ENCODE data around the gene MCM9.
A peak's percentile ranks its signal among the peaks of the same experiment; 100 is the strongest.

The MCM9 gene

DNA sequence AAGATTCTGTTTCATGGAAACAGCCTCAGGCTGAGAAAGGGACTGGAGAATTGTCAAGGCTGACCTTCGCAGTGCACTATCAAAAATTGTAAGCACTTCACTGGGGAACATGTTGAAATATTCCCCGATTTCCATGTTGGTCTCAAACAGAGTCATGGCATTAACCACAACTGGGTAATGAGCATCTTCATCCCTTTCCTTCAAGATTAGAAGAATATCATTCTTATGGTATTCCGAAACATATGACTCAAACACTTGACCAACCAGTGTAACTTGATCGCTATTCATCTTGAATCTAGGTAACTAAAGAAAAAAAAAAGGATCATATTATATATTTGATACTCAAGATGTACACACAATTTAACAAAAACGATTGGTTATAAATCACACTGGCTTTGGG lies 3.5 kb downstream of the MCM9 start:
- DNase-seq: no peak

DNA sequence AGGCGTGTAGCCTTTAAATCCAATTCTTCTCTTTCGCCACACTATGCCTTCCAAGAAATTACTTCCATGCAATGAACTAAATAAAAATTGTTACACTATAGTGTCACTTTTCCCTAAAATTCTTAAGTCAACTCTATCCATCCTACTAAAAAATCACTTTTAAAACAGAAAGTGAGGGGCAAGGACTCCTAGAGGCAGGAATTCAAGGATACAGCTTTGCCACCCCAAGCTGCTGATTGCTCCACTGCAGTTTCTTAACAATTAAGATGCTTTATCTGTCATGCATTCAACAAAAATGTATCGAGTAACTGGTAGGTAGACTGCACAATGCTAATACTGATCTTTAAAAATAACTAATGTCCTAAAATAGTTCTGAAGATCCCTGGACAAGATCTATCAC lies 4.3 kb downstream of the MCM9 start:
- DNase-seq: no peak

DNA sequence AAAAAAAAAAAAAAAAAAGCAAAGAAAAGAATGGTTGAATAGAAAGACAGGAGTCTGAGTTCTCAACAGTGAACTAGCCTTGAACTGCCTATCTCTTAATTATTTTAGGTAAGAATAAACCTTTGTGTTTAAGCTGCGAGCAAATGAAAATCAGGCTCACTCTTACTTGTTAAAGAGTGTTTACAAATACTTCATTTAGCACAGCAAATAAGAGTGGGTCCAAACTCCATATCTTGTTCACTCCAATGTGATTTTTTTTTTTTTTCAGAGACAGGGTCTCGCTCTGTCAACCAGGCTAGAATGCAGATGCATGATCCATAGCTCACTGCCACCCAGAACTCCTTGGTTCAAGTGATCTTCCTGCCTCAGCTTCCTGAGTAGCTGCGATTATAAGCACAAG lies 11.9 kb downstream of the MCM9 start:
- DNase-seq: no peak

DNA sequence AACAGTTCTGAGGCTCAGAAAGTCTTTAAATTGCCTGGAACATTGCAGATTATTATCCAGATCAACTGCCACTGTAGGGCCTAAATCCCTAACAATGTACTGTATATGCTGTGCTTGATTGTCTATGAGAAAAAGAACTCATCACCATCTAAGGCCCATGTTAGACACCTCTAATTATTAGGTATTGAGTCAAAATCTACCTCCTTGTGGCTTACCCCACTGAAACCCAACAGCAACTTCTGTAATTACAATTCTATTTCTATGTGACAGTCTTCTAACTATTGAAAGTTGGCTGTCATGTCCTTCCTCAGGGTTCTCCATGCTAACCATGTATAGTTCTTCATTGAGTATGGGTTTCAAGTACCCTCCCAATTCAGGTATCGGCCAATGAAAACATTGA lies 13.9 kb downstream of the MCM9 start:
- DNase-seq: no peak

DNA sequence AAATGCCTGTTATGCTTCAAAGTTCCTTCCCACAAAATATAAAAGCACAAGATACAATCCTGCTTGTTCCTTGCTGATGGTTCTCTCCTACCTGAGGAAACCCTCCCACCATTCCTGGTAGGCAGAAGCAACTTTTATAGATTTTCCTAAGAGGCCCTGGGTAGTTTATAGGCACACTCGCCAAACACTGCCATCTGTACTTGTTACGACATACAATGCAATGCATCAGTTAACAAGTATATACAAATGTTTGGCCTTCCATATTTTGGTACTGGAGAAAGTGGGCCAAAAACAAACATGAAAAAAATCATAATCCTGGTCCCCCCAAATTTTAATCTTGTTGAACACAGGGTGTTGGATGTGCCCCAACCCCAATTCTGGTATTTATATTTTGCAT lies 16.6 kb downstream of the MCM9 start:
- no peak for DNase-seq

DNA sequence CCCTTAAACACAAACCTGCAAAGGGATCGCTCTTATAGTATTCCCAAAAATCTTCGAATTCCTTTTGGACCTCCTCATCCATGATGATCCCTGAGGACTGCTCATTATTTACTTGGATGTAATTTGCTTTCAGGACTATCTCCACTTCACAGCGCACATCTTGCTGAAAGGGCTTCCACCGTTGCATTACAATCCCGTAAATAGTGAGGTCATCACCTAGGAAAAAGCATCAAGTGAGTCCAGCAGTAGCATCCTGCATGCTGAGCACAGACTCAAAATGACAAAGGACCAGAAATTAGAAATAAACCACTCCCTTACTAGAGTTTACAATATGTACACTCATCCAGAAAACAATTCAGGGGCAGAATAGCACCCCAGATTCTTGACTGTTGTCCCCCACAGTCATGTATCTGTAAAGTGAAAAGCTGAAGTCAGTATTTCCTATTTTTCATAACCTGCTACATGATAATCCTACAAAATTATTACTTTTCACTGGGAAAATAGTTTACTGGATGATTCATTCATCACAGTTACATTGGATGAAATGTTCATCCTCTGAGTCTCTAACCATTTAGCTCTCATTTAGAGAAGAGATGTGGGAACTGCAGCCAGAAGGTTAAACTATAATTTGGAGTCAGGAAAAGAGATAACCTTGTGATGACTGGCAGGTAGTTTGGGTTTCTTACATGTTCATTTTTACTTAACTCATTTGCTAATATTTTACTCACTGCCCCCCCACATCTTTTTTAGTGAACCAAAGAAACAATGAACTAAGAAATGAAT lies 17.2 kb downstream of the MCM9 start:
- DNase-seq: no peak

DNA sequence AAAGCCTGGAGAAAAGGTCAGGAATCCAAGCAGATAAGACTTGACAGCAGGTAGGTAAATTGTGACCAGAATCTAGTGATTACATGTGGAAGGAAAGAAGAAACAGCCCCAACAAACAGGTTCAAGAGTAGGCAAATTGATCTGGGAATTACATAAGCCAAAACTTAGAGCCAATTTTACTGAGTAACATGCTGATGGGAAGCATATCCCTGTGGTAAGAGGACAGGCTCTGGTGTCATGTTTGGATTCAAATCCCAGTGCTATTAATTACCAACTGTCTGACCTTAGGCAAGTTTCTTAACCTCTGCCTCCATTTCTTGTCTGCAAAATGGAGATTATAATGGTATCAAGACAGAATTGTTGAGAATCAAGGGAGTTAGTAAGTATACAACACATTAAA lies 20.4 kb downstream of the MCM9 start:
- DNase-seq: no peak

DNA sequence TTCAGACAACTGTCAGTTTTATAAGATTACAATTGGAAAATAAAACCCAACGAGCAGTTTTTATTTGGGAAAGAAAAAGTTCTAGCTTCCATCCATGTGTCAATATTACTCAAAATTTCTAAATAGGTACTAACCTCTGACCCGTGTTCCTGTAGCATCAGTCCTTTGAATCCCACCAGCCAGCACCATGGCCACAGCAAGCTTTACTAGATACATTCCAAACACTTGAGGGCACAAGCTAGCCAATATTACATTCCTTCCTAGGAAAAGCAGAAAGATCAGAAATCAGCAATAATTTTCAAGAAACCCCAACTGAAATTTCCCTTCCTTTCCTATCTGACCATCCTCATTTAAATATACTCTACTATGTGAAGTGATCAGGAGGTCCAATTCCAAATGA lies 21.8 kb downstream of the MCM9 start:
- DNase-seq: no peak

DNA sequence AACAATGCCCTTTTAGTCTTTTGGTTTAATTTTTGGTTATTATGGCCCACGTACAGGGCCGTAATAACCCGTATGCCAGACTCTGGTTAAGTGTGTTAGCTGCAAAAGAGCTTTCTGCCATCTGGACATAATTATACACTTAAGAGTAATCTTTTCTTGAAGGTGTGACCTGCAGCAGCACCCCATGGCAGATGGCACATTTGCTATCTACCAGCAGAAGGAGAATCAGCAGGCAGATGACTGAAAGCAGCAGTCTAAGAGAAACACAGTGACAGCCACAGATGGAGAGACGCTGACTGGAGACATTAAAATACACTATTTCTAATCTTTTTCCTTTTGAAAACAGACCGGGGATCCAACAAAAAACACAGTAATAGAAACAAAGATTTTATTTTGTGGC lies 22.3 kb downstream of the MCM9 start:
- no peak for DNase-seq

DNA sequence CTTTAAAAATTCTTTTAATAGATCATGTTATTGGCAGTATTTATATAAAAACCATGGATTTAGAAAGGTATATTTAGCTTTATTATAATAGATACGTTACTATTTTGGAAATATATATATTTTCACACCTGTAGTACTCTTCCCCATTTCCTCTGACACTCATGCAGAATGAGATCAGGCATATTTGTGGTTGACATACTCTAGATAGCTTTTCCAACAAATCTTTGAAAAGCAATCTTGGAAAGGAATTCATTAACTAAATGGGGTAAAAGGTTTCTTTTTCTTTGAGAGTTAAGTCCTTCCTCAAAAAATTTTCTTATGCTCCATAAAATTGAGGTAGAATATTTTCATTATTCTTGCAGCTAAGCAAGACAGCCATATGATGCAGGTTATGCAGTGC lies 26.5 kb downstream of the MCM9 start:
- no peak for DNase-seq

DNA sequence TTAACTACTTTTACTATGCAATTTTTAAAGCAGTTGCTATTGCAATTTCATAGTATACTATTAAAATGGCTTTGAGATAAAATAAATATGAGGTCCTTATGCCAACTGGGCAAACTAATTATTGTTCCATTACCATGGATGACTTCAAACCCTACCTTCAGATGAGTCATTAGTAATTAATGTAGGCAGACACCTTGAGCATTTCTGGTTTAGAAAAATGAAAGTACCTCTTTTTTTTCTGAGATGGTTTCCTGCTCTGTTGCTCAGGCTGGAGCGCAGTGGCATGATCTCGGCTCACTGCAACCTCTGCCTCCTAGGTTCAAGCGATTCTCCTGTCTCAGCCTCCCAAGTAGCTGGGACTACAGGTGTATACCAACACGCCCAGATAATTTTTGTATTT lies 29.1 kb downstream of the MCM9 start:
- peak; percentile 7 for DNase-seq

DNA sequence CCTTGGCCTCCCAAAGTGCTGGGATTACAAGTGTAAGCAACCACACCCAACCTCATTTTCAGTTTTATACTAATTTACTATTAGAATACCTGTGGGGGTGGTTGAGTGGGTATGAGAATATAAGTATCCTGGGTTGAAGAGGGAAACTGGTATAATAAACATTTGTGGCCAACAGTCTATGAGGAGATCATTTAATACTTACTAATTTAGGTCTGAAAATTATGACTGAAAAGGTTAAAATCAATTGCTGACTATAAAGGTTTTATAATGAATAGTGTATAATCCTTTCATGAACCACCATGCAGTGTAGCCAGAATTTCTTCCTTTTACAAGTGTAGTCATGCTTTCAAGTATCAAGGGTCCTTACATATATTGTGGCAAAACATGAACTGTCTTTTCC lies 29.9 kb downstream of the MCM9 start:
- DNase-seq: no peak

DNA sequence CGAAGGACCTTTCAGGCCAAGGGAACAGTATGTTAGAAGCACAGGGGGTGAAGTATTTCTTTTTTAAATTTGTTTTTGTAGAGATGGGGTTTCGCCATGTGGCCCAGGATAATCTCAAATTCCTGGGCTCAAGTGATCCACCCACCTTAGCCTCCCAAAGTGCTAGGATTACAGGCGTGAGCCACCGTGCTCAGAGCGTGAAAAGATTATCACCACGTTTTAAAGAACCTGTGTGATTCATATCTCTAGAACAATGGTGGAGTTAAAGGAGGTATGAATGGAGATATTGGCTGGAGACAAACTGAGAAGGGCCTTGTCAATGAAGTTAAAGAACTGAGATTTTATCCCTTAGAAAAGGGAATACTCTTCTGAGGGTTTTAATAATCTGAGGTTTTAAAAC lies 31.3 kb downstream of the MCM9 start:
- no peak for DNase-seq

DNA sequence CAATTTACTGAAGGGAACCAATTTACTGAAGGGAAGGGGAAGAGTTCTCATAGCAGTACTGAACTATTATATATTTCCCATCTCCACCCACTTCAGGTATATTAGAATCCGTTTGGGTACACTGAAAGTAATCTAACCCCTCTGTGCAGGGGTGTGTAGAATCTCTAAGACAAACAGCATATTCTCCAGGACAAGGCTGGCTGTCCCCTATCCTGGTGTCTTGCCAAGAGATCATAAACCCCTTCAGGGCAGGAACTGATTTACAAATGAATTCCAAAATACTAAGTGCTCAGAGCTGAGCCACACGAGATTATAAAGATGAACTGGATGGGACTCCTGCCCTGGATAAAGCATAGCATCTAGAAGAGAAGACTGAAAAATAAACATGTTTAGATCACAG lies 31.8 kb downstream of the MCM9 start:
- no peak for DNase-seq

DNA sequence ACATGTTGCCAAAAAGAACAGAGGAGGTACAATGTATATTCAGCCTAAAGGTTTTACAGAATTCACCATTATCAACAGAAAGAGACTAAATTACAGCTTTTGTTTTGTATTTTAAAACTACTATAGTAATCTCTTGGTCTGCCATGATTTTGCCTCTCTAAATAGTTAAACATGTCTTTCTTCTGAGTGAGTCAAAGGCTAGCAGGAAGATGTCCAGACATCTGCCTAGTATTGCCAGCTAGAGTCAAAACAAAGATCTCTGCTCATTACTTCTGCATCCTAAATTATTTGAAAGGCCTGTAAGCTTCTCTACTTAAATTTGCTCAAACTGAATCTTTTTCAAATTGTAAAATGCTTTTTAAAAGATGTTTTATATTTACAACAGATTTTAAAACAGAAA lies 32.2 kb downstream of the MCM9 start:
- DNase-seq: no peak

DNA sequence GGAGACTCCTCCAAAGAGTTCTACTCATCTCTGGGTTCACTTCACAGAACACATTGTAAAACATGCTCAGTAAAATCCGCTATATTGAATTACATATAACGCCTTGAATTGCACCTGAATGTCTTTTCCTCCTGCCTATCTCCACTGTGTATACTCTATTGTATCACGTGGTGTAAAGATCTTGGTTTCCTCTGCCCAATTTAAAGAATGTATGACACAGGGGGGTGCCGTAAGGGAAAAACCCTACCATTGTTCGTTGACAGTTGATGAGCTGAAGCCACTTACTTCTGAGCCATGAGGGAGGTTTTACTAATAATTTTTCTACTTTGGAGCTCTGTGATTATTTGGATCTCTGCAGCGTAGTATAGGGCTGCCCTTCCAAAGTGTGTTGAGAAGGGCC lies 35.0 kb downstream of the MCM9 start:
- DNase-seq: peak; percentile 40

DNA sequence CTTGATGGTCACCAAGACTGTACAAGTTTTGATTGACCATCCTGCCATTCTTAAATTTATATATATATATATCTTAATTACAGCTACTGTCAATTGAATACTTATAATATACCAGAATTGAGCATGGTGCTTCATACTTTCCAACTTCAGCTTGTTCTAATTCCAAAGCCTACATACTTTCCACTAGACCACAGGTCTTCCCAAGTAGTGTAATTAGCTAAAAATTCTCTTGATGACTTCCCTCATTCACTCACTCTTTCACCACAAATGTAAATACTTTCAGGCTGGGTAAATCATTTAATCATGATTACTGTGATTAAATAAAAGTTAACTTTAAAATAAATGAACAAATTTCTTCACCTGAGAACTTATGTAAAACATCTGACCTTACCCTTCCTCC lies 37.6 kb downstream of the MCM9 start:
- DNase-seq: no peak

DNA sequence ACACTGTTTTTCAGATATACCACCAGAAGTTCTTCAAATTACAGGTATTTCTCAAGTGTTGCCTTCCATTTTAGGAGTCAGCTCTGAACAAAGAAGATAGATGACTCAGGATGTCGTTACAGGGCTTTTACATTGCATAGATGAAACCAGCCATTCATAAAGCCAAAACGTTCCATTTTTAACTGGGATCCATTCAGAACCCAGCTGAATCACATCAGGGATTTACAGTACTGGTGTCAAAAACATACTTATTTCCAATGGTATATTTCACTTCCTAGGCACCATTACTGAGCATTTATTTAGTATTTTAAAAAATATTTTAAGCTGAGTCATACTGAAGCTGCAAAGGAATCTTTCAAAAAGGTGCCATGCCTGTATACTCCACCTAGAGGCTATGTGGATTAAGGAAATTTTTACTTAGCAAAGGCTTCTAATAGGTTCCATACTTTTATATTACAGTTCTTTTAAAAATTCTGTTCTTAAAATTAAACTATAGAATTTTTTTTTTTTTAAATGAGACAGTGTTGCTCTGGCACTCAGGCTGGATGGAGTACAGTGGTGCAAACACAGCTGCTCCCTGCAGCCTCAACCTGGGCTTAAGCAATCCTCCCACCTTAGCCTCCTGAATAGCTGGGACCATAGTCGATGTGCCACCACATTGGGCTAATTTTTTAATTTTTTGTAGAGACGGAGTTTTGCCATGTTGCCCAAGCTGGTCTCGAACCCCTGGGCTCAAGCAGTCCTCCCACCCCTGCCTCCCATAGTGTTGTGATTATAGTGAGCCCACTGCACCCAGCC lies 38.4 kb downstream of the MCM9 start:
- peak; percentile 46 for DNase-seq

DNA sequence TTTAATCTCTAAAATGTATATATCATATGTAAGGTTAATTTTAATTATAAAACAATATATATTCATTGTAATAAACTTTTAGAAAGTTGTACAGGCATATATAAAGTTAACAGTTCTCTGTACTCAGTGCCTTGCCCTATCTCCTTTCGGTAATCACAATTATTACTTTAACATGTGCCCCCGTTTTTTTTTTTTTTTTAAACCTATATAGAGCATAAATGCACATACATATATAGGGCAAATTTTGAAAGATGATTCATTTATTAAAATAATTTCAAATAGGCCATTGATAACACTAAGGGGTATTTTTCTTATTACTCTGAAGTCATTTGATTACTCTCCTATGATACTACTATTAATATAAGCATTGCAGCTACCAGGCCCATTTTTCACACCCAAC lies 39.1 kb downstream of the MCM9 start:
- DNase-seq: no peak

DNA sequence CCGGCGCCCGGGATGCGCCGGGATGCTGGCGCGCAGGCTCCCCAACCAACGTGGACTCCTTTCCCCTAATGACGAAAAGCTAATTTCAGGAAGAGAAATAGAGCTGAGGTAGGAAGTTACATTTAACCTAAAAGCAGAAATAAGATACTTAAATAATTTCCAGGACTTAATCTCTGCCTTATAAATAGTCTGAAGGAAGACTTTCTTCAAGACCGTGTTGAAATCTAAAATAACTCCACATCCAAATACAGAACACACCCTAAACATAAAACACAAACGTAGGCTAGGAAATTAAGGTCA lies 39.7 kb downstream of the MCM9 start:
- no peak for DNase-seq

DNA sequence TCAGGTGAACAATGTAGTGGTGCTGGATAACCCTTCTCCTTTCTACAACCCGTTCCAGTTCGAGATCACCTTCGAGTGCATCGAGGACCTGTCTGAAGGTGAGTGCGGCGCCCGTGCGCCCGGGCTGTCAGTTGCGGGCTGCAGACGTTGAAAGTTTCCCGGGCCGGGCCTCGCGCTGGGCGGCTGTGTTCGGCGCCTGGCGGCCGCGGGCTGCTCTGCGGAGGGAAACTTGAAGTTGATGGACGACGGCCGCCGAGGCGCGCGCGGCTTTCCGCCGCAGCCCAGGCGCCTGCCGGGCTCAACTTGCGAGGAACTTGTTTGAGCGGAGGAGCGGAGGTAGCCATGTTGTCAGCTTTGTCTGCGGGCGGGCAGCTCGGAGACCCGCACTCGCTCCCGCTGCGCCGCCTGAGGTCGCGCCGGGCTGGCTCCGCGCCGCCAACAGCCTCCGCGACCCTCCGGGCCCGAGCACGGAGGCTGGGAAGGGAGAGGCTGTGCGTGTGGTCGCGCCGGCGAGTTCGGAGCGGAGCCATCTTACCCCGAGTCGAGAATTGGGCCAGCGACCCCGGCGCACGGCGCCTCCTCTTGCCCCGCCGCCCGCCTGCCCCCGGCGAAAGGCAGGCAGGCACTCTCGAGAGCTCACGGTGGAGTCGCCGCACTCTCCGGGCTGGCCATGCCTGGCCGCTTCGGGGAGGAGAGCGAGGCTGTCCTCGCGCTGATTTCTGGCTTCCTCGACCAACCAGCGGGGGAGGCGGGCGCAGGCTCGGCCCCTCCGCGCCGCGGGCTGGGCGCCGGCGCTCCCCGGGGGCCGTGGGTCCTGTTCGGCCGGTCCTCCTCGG lies 40.3 kb downstream of the MCM9 start:
- peak; percentile 75 for DNase-seq

DNA sequence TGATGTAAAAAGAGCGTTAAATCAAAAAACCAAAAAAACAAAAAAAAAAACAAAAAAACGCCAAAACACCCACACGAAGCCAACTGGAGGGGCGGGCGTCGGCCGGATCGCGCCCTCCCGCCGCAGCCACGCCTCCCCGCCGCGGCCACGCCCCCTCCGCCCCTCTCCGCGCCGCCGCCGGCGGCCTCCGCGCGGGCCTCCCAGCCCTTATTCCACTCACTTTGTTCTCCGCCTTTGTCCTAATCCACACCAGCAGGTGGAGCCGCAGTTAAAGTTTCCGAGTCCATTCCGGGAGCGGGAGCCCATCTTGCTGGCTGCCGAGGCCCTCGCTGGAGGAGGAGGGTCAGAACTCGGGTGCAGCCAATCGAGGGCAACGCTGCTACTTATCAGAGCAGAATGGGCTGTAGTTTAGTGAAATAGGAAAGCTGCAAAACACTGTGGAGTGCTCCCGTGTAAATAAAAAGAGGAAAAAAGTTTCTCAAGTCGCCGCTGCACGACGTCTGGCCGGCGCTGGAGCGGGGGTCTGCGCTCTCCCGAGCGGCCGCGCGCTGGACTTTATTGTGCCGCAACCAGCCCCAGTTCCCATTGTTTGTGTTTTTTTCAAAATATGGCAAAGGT lies 41.0 kb downstream of the MCM9 start, which contains the start of gene ASF1A:
ASF1A (plus strand) TSS at position 346 of the 618 bp plus-strand sequence; CDS start at position 608, 262 bp downstream.
- peak; percentile 97 for DNase-seq
